ENCODE data around the gene KCNC4. TPM values are rescaled to one million over a fixed set of nuclear protein-coding genes. Genes with fewer than 3 reads are reported as not detected.

The KCNC4 gene
- total RNA-seq, 1 donor, result 6.8 TPM

DNA sequence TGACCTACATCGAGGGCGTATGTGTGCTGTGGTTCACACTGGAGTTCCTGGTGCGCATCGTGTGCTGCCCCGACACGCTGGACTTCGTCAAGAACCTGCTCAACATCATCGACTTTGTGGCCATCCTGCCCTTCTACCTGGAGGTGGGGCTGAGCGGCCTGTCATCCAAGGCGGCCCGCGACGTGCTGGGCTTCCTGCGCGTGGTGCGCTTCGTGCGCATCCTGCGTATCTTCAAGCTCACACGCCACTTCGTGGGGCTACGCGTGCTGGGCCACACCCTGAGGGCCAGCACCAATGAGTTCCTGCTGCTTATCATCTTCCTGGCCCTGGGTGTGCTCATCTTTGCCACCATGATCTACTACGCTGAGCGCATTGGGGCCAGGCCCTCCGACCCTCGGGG is 13.0 kb downstream of the KCNC4 start:
- no peak for TF ChIP-seq CTCF (IDR thresholded peaks at IDR 0.05; ENCODE audit: insufficient read depth, low read length)
- DNase-seq (ENCODE audit: low read depth), result no peak
- no peak overlapping the region for H3K4me3 ChIP-seq (ENCODE audit: low read depth, low read length)

DNA sequence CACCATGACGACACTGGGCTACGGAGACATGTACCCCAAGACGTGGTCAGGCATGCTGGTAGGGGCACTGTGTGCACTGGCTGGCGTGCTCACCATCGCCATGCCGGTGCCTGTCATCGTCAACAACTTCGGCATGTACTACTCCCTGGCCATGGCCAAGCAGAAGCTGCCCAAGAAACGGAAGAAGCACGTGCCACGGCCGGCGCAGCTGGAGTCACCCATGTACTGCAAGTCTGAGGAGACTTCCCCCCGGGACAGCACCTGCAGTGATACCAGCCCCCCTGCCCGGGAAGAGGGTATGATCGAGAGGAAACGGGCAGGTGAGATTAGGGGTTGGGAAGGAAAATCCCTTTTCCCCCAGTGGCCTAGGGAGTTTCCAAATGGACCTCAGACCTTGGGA is 13.5 kb downstream of the KCNC4 start:
- no peak for TF ChIP-seq CTCF (IDR thresholded peaks at IDR 0.05; ENCODE audit: insufficient read depth, low read length)
- DNase-seq (ENCODE audit: low read depth), result no peak
- H3K4me3 ChIP-seq (ENCODE audit: low read depth, low read length), result no peak overlapping the region

GRCh38 chr1:110224240-110224995 is 14.3 kb downstream of the KCNC4 start:
- no peak for DNase-seq (ENCODE audit: low read depth)
- no peak for TF ChIP-seq CTCF (IDR thresholded peaks at IDR 0.05; ENCODE audit: insufficient read depth, low read length)
- H3K4me3 ChIP-seq (ENCODE audit: low read depth, low read length), result no peak overlapping the region

DNA sequence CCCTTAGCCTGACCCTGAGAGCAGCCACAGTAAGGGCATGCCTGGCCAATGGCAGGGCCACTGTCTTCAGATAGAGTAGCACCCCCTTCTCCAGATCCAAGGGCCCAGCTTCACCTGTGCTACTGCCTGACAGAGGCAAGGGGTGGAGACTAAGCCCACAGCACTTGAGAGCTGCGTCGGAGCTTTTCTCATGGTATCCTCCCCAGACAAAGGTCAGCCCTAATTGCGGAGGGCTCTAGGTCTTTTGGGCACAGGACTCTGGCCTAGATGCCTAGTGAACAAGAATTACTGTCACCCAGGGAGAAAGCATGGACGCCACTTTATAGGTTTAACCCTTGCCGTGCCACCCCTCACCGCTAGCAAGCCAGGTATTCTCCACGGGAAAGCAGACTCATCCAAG is 15.1 kb downstream of the KCNC4 start:
- DNase-seq (ENCODE audit: low read depth), result no peak
- no peak overlapping the region for H3K4me3 ChIP-seq (ENCODE audit: low read depth, low read length)
- TF ChIP-seq CTCF (IDR thresholded peaks at IDR 0.05; ENCODE audit: insufficient read depth, low read length), result no peak

DNA sequence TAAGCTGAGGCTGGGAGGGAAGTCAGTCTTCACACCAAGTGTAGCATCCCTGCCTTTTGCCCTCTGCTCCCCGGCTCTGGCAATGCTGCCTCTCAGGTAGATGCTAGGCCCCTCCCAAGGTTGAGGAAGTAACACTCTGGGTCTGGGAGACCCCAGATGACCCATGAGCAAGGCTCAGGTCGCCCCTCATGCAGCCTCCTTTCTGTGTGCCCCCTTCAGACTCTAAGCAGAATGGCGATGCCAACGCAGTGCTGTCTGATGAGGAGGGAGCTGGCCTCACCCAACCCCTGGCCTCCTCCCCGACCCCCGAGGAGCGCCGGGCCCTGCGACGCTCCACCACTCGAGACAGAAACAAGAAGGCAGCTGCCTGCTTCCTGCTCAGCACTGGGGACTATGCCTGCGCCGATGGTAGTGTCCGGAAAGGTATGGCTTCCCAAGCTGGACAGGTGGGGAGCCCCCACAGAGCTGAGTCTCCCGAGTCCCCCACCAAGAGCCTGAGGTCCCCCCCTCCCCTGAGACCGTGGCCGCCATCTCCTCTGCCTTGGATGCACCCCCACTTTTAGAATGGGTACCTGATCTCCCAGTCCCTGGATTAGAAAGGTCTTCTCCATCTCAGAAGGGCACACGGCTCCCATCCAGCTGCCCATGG is 15.8 kb downstream of the KCNC4 start:
- no peak for TF ChIP-seq CTCF (IDR thresholded peaks at IDR 0.05; ENCODE audit: insufficient read depth, low read length)
- DNase-seq (ENCODE audit: low read depth), result no peak
- H3K4me3 ChIP-seq (ENCODE audit: low read depth, low read length), result no peak overlapping the region

- no peak for DNase-seq (ENCODE audit: low read depth)
- no peak overlapping the region for H3K4me3 ChIP-seq (ENCODE audit: low read depth, low read length)
- TF ChIP-seq CTCF (IDR thresholded peaks at IDR 0.05; ENCODE audit: insufficient read depth, low read length), result no peak
These were observed 17.7 kb downstream of the KCNC4 start for GRCh38 chr1:110227774-110228173.
